A673 (cell line): ENCODE measurements around the gene PID1.

ENCODE experiments used
- CTCF ChIP-seq: fragments of 300-800, 200-600 bp; sonication (generic); conservative IDR thresholded peaks from 2 replicates; pipeline ENCODE4 v1.5.1; 2017; ENCODE audit warnings: low read depth, mild to moderate bottlenecking, antibody characterized with exemption, low read length, moderate library complexity, mixed read lengths
- EZH2 ChIP-seq: fragments of 200-600 bp; sonication (generic); IDR thresholded peaks from 2 replicates; pipeline ENCODE4 v1.6.1; 2017; ENCODE audit warnings: borderline replicate concordance, low read depth, mild to moderate bottlenecking, mixed read lengths, antibody characterized with exemption, low read length; ENCODE audit not compliant: poor library complexity, severe bottlenecking

GRCh38 chr2:229104025-229104424 is 167.1 kb downstream of the PID1 start:
- TF ChIP-seq CTCF = no peak
- TF ChIP-seq EZH2 = no peak
